ENCODE measurements around the gene IDUA.
A peak's percentile ranks its signal among the peaks of the same experiment; 100 is the strongest.
"Not testable (repeated sequence)": the region's sequence is repeated elsewhere in the genome, so short reads cannot be mapped to it uniquely, and the experiment has no call there.

Gene IDUA

GRCh38 chr4:974668-975067, 12.2 kb upstream of the IDUA start:
- TF ChIP-seq CTCF (IDR thresholded peaks at IDR 0.05; ENCODE audit: insufficient read depth, missing control alignments): no peak
- no peak for FAIRE-seq
- DNase-seq (ENCODE audit: insufficient read length, low spot score): no peak

GRCh38 chr4:976016-976415, 10.8 kb upstream of the IDUA start:
- not testable (repeated sequence) for DNase-seq (ENCODE audit: insufficient read length, low spot score); FAIRE-seq

GRCh38 chr4:978957-979701, 7.7 kb upstream of the IDUA start:
- DNase-seq (ENCODE audit: insufficient read length, low spot score) (no peak), FAIRE-seq (no peak)
- TF ChIP-seq CTCF (IDR thresholded peaks at IDR 0.05; ENCODE audit: insufficient read depth, missing control alignments): no peak

- no peak for TF ChIP-seq CTCF (IDR thresholded peaks at IDR 0.05; ENCODE audit: insufficient read depth, missing control alignments)
- no peak for FAIRE-seq
Measured at GRCh38 chr4:982291-982690, 4.6 kb upstream of the IDUA start.

GRCh38 chr4:982814-983213, 4.0 kb upstream of the IDUA start:
- FAIRE-seq (no peak), DNase-seq (ENCODE audit: insufficient read length, low spot score) (no peak)
- no peak for TF ChIP-seq CTCF (IDR thresholded peaks at IDR 0.05; ENCODE audit: insufficient read depth, missing control alignments)

More at GRCh38 chr4:982291-982690, 4.6 kb upstream of the IDUA start:
- DNase-seq (ENCODE audit: insufficient read length, low spot score): no peak

- TF ChIP-seq CTCF (IDR thresholded peaks at IDR 0.05; ENCODE audit: insufficient read depth, missing control alignments): no peak
- no peak for DNase-seq (ENCODE audit: insufficient read length, low spot score)
- FAIRE-seq: no peak
Measured at GRCh38 chr4:984336-985054, 2.3 kb upstream of the IDUA start.

- FAIRE-seq (no peak), DNase-seq (ENCODE audit: insufficient read length, low spot score) (peak; percentile 80)
Measured at GRCh38 chr4:985123-985830, 1.6 kb upstream of the IDUA start.

More at GRCh38 chr4:985123-985830, 1.6 kb upstream of the IDUA start:
- no peak for TF ChIP-seq CTCF (IDR thresholded peaks at IDR 0.05; ENCODE audit: insufficient read depth, missing control alignments)

All from D721Med (cell line).